B cell (primary cell): ENCODE data around the gene ACHE. TPM values are rescaled to one million over a fixed set of nuclear protein-coding genes. Genes with fewer than 3 reads are reported as not detected.

Experiments
- ATAC-seq: fragments of 200-7000 bp; cut with Tn5 transposase; one replicate; pipeline ENCODE4 v1.10.0; 2021; ENCODE audit warnings: low read depth, mild to moderate bottlenecking, moderate number of reproducible peaks, moderate library complexity
- CTCF ChIA-PET: fragments of 350-600 bp; sonication (Branson Sonifier 250); formaldehyde crosslinking; loops from one replicate; lab custom pipeline; 2021; ENCODE audit warnings: antibody characterized with exemption, inconsistent platforms; lab: Charles Lee
- POLR2A ChIA-PET: fragments of 350-600 bp; sonication (Branson Sonifier 250); formaldehyde crosslinking; loops from one replicate; lab custom pipeline; 2021; ENCODE audit warnings: antibody characterized with exemption; lab: Charles Lee
- DNase-seq: peaks from one replicate; pipeline ENCODE4 v3.0.0; 2013
- H2AFZ ChIP-seq: 2 replicates; pipeline ENCODE4 v1.6.1; 2012; ENCODE audit warnings: mild to moderate bottlenecking, low read depth, low read length; ENCODE audit not compliant: insufficient read depth, poor library complexity, severe bottlenecking
- H3K27ac ChIP-seq, 2 donors: 1 replicate in 1 of 2; 2 replicates in 1 of 2; pipeline ENCODE4 v1.5.1; 2012 to 2013; ENCODE audit warnings: low read length in 2 of 2, mild to moderate bottlenecking in 2 of 2, moderate library complexity in 1 of 2
- H3K27me3 ChIP-seq, 4 experiments: fragments of 200-600 bp in 1 of 4; sonication (generic) in 1 of 4; replicated peaks in 1 of 4; 1 replicate in 2 of 4; 2 replicates in 2 of 4; pipeline versions ENCODE4 v1.6.1 to v1.7.0; 2013 to 2016; ENCODE audit warnings: low read length in 3 of 4, mild to moderate bottlenecking in 2 of 4, mixed read lengths in 1 of 4, moderate library complexity in 1 of 4; ENCODE audit not compliant: insufficient read depth in 4 of 4, control insufficient read depth in 3 of 4; ENCODE audit errors: control extremely low read depth in 1 of 4
- H3K36me3 ChIP-seq, 2 experiments: replicated peaks in 1 of 2; 1 replicate in 1 of 2; 2 replicates in 1 of 2; pipeline versions ENCODE4 v1.6.1 to v1.7.1; 2013; ENCODE audit warnings: low read length in 1 of 2; ENCODE audit not compliant: insufficient read depth in 2 of 2, control insufficient read depth in 1 of 2; ENCODE audit errors: control extremely low read depth in 1 of 2, extremely low read depth in 1 of 2
- H3K4me1 ChIP-seq, 2 donors: fragments of 200-600 bp in 1 of 2; sonication (generic) in 1 of 2; 1 replicate in 1 of 2; 2 replicates in 1 of 2; pipeline versions ENCODE4 v1.5.1 to v1.6.1; 2013 to 2017; ENCODE audit warnings: low read length in 2 of 2; ENCODE audit not compliant: control insufficient read depth in 2 of 2, insufficient read depth in 2 of 2
- H3K4me2 ChIP-seq: replicated peaks from 2 replicates; pipeline ENCODE3; 2012; ENCODE audit warnings: mild to moderate bottlenecking, low read depth, low read length; ENCODE audit not compliant: poor library complexity, severe bottlenecking
- H3K4me3 ChIP-seq, 5 experiments: fragments of 200-600 bp in 1 of 5; sonication (generic) in 1 of 5; 1 replicate in 3 of 5; 2 replicates in 2 of 5; pipeline versions ENCODE4 v1.5.1 to v1.7.0; 2011 to 2016; ENCODE audit warnings: low read length in 4 of 5, mild to moderate bottlenecking in 4 of 5, low read depth in 2 of 5, control low read depth in 1 of 5, moderate library complexity in 1 of 5; ENCODE audit not compliant: insufficient read depth in 1 of 5; ENCODE audit errors: control extremely low read depth in 1 of 5, extremely low read depth in 1 of 5
- H3K79me2 ChIP-seq: fragments of 200-600 bp; sonication (generic); one replicate; pipeline ENCODE4 v1.6.0; 2016; ENCODE audit warnings: low read length; ENCODE audit not compliant: control insufficient read depth, insufficient read depth
- H3K9ac ChIP-seq: fragments of 200-600 bp; sonication (generic); 2 replicates; pipeline ENCODE4 v1.6.1; 2017; ENCODE audit warnings: mild to moderate bottlenecking, low read length, moderate library complexity
- H3K9me3 ChIP-seq, 3 donors: one replicate each; pipeline versions ENCODE4 v1.6.1 to v1.7.1; 2013; ENCODE audit warnings: low read length in 2 of 3; ENCODE audit not compliant: control insufficient read depth in 2 of 3, insufficient read depth in 1 of 3; ENCODE audit errors: control extremely low read depth in 1 of 3
- H4K20me1 ChIP-seq: 2 replicates; pipeline ENCODE4 v1.6.0; 2012; ENCODE audit warnings: mild to moderate bottlenecking, low read length; ENCODE audit not compliant: insufficient read depth, control insufficient read depth, poor library complexity, severe bottlenecking
- H3K27ac Mint-ChIP-seq: one replicate; pipeline ENCODE4 v1.8.0; 2021; ENCODE audit warnings: mixed read lengths
- H3K27me3 Mint-ChIP-seq: one replicate; pipeline ENCODE4 v1.8.0; 2021; ENCODE audit warnings: mixed read lengths
- H3K4me1 Mint-ChIP-seq: one replicate; pipeline ENCODE4 v1.8.0; 2021; ENCODE audit warnings: mixed read lengths
- H3K4me3 Mint-ChIP-seq: one replicate; pipeline ENCODE4 v1.8.0; 2021; ENCODE audit warnings: mixed read lengths
- H3K9me3 Mint-ChIP-seq: one replicate; pipeline ENCODE4 v1.8.0; 2022; ENCODE audit warnings: mixed read lengths; ENCODE audit not compliant: insufficient read depth
- CTCF ChIP-seq: fragments of 200-600 bp; IDR thresholded peaks from one replicate; pipeline ENCODE4 v1.8.0; 2022; ENCODE audit warnings: antibody characterized with exemption, mild to moderate bottlenecking
- EZH2 ChIP-seq: IDR thresholded peaks from 2 replicates; pipeline ENCODE4 v1.6.1; 2012; ENCODE audit warnings: borderline replicate concordance, low read depth, mild to moderate bottlenecking, moderate library complexity, low read length; ENCODE audit not compliant: insufficient read depth, poor library complexity, severe bottlenecking
- WGBS: methylation state at CpG from one replicate; pipeline ENCODE4 v1.1.5; 2013; ENCODE audit warnings: missing lambda C conversion rate; ENCODE audit not compliant: insufficient coverage; 5-methylcytosine and 5-hydroxymethylcytosine counted together
- intact Hi-C: fragments of 100-400 bp; cut with micrococcal nuclease; formaldehyde crosslinking; loops from one replicate; pipeline ENCODE4 v1.10.0; 2022
- polyA plus RNA-seq: library from polyadenylated mRNA; depleted of rRNA; stranded (reverse); fragments of >200 nt; gene quantifications from 2 replicates; pipeline ENCODE4 v1.2.3, GENCODE V29; 2012
- total RNA-seq, 2 donors: library from RNA; stranded (reverse); fragments of 120-200 nt in 1 of 2; gene quantifications; 1 replicate in 1 of 2; 2 replicates in 1 of 2; pipeline versions ENCODE4 v1.2.3 to v1.2.4, GENCODE V29; 2013 to 2022

Gene ACHE
- total and polyA plus RNA-seq, 2 donors (not counting 1 experiment from before 2014, with no cell fraction given) = 0.13 to 0.15 TPM

- H3K4me3 ChIP-seq = no peak overlapping the region
- peak overlapping the region; percentile 41 for H3K4me3 Mint-ChIP-seq
- WGBS = 94% methylated on average over 7 of the region's 14 CpGs
- ChIA-PET CTCF (interaction anchor here (0.6 to 6.7 kb wide), 9 partner anchors 21 to 775 kb away, joined by 3 to 111 read pairs (median 5); partner anchors contain the start of genes FBXO24, POP7 and SRRT), POLR2A (interaction anchor here (0.5 to 1.0 kb wide), 3 partner anchors 21 to 232 kb away, joined by 4 to 9 read pairs (median 7); partner anchors contain the start of genes POP7 and SRRT)
- peak overlapping the region; percentile 50 for H3K27ac Mint-ChIP-seq
- H3K27ac ChIP-seq = no peak overlapping the region
- H3K9me3 ChIP-seq = no peaks in the 10 kb centered on the region
- H3K27me3 Mint-ChIP-seq = no peaks in the 10 kb centered on the region
- H3K4me1 Mint-ChIP-seq = peaks cover 24% of the 10 kb centered on the region
- peaks cover 48% of the 10 kb centered on the region for H4K20me1 ChIP-seq
- TF ChIP-seq EZH2 (no peak), CTCF (no peak)
- intact Hi-C loops = loop anchor here (5.0 kb wide), 3 partner anchors 162 to 377 kb away; partner anchors contain the start of genes GIGYF1 and TSC22D4
- peaks cover 0 to 23% of the 10 kb centered on the region in 2 experiments for H3K36me3 ChIP-seq
- H3K4me2 ChIP-seq = peak overlapping the region; percentile 86
- ATAC-seq (no peak), DNase-seq (no peak)
- H3K9me3 Mint-ChIP-seq = no peaks in the 10 kb centered on the region
- peaks cover 11 to 23% of the 10 kb centered on the region in 2 donors for H3K4me1 ChIP-seq
- no peaks in the 10 kb centered on the region for H3K27me3 ChIP-seq
- no peak overlapping the region for H2AFZ ChIP-seq
- H3K9ac ChIP-seq = no peak overlapping the region
- peaks cover 57% of the 10 kb centered on the region for H3K79me2 ChIP-seq
These were observed 41.4 kb downstream of the ACHE start for GRCh38 chr7:100854146-100854895.
